Measurements from ENCODE around the gene MMAB.
A peak's percentile ranks its signal among the peaks of the same experiment; 100 is the strongest.

The MMAB gene

DNA sequence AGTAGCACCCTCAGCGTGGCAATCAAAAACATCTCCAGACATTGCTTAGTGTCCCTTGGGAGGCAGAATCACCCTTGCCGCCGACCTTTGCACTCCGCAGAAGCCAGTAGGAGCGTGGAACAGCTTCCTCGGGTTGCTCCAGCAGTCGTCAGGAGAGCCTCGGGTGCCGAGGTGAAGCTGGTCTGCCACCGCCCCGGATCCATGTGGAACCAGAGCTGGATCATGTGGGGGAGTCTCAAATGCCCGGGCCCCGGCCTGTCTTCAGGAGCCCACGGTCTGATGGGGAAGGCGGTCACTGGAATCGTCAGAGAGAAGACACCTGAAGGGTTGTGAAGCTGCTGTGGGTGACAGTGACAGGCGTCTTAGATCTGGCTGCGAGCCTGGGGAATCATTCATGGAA lies 14.6 kb upstream of the MMAB start:
- DNase-seq (ENCODE audit: insufficient read length, low spot score): no peak
- FAIRE-seq: no peak

GRCh38 chr12:109586385-109587296 lies 13.3 kb upstream of the MMAB start:
- no peak for FAIRE-seq

DNA sequence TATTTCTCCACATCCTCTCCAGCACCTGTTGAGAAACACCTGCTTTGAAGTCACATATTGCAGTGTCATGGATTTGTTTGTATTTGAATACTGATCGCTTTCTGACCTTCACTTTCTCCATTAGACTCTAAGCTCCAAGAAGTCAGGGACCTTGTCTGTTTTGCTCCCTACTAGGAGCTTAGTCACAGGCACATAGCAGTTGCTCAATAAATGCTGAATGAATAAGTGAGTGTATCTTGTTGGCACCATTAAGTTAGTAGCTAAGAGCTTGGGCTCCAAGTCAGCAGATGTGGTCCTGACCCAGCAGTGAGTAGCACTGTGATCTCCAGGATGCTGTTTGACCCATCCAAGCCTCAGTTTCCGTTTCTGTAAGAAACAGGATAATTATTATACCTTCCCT lies 10.4 kb upstream of the MMAB start:
- FAIRE-seq: no peak
- DNase-seq (ENCODE audit: insufficient read length, low spot score): no peak

More at GRCh38 chr12:109586385-109587296, 13.3 kb upstream of the MMAB start:
- DNase-seq (ENCODE audit: insufficient read length, low spot score): no peak

DNA sequence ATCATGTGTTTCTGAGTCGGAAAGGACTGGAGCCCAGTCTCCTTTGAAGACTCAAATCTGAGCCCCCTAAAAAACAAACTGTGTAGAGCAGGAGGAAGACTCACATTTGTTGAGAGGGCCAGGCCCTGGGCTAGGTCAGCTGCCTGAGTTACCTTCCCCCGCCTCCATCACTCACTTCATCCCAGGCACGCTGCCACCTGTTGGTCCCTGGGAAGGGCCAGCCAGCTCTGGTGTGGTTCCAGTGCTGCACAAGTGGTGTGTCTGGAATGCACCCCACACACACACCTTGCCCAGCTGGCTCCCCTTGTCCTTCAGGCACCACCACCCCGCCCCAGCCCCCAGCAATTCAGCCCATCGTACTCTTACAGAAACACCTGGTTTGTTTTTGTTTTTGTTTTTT lies 9.3 kb upstream of the MMAB start:
- no peak for FAIRE-seq
- no peak for DNase-seq (ENCODE audit: insufficient read length, low spot score)

- DNase-seq (ENCODE audit: insufficient read length, low spot score) (peak; percentile 78), FAIRE-seq (peak; percentile 80)
Measured at GRCh38 chr12:109581856-109582255, 8.6 kb upstream of the MMAB start.

DNA sequence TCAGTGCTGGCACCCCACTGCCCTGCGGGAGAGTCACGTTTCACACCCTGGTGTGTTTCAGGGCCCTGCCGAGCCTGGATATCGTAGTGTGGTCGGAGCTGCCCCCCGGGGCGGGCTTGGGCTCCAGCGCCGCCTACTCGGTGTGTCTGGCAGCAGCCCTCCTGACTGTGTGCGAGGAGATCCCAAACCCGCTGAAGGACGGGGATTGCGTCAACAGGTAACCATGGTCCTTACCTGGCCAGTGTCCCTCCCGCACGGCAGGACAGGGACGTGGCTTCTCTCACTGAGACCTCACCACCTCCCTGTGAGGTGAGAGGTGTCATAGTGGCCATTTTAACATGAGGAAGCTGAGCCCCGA lies 8.0 kb upstream of the MMAB start:
- no peak for FAIRE-seq
- DNase-seq (ENCODE audit: insufficient read length, low spot score): no peak

GRCh38 chr12:109580684-109581333 lies 7.5 kb upstream of the MMAB start:
- no peak for FAIRE-seq
- DNase-seq (ENCODE audit: insufficient read length, low spot score): no peak

GRCh38 chr12:109580272-109580671 lies 7.0 kb upstream of the MMAB start:
- FAIRE-seq (no peak), DNase-seq (ENCODE audit: insufficient read length, low spot score) (no peak)

DNA sequence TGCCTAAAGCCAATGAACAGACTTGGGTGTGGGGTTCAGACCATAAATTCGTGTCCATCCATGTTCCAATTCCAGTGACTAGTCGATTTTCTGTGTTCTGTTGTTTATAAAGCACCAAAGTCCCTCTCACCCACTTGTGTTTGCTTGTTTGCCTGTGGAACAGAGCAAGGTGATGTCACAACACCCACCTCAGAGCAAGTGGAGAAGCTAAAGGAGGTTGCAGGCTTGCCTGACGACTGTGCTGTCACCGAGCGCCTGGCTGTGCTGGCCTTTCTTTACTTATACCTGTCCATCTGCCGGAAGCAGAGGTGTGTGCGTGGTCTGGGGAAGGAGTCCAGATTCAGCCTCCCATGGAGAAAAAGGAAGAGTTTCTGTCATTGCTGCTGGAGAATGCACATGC lies 6.3 kb upstream of the MMAB start:
- FAIRE-seq: no peak
- no peak for DNase-seq (ENCODE audit: insufficient read length, low spot score)

GRCh38 chr12:109578330-109578927 lies 5.1 kb upstream of the MMAB start:
- DNase-seq (ENCODE audit: insufficient read length, low spot score): no peak
- FAIRE-seq: no peak

- FAIRE-seq (no peak), DNase-seq (ENCODE audit: insufficient read length, low spot score) (no peak)
Measured at GRCh38 chr12:109577311-109577710, 4.0 kb upstream of the MMAB start.

GRCh38 chr12:109575683-109576082 lies 2.4 kb upstream of the MMAB start:
- FAIRE-seq: no peak

DNA sequence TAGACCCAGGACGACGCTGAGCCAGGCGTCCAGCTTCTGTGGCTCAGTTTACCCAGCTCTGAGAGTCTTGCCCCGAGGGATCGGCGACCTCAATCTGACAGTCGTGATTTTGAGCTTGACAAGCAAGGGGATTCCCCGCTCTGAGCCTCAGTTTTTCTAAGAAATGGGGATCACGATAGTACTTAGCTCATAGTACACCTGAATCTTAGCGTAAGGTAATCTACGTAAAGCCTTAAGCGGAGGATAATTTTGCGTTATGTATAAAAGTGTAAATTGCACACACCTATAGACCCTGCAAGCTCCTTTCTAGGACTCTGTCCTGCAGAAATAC lies 575 bp upstream of the MMAB start:
- FAIRE-seq (no peak), DNase-seq (ENCODE audit: insufficient read length, low spot score) (no peak)

More at GRCh38 chr12:109575683-109576082, 2.4 kb upstream of the MMAB start:
- DNase-seq (ENCODE audit: insufficient read length, low spot score): no peak

- no peak for DNase-seq (ENCODE audit: insufficient read length, low spot score)
- no peak for FAIRE-seq
Measured at GRCh38 chr12:109572506-109572845, 828 bp downstream of the MMAB start.

DNA sequence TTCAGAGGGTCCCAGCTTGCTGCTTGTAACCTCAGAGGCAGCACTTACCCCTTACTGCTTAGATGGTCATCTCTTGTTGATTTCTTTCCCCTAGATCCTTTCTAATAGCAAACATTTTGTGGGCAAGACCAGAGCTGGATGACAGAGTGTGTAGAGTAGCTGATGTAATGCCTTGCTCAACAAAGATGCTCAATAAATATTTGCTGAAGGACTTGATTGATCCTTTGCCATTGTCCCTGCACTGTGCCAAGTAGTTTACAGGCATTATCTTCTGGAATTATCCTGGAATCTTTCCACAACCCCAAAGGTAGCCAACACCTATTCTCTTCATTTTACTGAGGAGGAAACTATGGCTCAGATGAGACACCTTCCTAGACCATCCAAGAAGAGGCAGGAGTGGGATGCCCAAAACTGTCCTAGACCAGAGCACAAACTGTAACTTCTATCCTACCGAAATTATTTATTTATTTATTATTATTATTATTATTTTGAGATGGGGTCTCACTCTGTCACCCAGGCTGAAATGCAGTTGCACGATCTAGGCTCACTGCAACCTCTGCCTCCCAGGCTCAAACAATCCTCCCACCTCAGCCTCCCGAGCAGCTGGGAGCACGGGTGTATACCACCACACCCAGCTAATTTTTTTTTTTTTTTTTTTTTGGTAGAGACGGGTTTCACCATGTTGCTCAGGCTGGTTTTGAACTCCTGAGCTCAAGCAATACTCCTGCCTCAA lies 1.4 kb downstream of the MMAB start:
- no peak for FAIRE-seq
- no peak for DNase-seq (ENCODE audit: insufficient read length, low spot score)

DNA sequence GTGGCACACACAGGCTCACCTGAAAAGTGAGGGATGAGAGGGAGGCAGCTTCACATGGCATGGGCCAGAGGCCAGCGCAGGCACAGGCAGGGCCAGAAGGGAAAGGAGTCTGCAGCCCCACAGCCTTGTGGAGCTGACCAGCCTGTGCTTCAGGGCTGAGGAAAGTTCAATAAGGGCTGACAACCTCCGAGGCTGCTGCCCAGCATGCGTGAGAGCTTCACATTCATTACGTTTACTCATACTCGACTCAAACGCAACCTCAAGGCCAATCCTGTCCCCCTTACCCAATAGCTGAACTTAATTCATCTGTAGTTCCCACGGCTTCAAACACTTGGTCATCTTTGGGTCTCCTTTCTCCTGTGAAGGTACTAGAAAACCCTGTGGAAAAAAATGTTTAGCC lies 4.8 kb downstream of the MMAB start:
- no peak for DNase-seq (ENCODE audit: insufficient read length, low spot score)
- FAIRE-seq: no peak

GRCh38 chr12:109567967-109568366 lies 5.3 kb downstream of the MMAB start:
- DNase-seq (ENCODE audit: insufficient read length, low spot score): no peak
- no peak for FAIRE-seq

DNA sequence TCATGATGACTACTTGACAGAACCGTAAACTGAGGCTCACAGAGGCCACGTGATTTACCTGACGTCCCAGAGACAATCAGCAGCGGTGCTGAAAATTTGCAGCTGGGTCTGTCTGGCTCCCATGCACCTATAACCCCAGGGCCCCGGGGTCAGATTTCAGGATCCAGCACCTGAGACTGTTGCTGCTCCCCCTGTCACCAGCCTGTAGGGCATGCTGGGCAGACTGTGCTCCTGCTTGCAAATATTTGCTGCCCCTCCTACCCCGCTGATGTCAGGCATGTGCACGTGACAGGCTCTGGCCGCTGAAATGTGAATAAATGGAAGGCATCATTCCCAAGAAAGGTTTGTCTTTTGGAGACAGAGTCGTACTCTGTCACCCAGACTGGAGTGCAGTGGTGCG lies 6.0 kb downstream of the MMAB start:
- FAIRE-seq: no peak
- no peak for DNase-seq (ENCODE audit: insufficient read length, low spot score)

DNA sequence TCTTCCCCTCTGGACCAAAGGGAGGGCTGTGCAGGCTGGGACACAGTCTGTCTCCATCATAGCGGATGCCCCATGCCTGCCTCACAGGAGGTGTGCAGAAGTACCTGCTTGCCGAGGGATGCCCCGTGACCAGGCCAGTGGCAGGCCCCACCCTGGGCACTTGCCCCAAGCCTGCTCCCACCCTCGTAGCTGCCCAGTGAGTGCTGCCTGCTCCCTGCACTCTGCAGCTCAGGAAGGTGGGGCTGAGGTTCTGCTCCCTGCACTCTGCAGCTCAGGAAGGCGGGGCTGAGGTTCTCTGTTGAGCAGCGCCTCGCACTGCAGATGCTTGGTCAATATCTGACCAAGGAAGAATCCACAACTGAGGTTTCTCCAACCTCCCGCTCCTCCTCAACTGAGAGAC lies 6.9 kb downstream of the MMAB start:
- no peak for FAIRE-seq
- DNase-seq (ENCODE audit: insufficient read length, low spot score): no peak

- DNase-seq (ENCODE audit: insufficient read length, low spot score) (no peak), FAIRE-seq (no peak)
Measured at GRCh38 chr12:109563291-109564284, 9.7 kb downstream of the MMAB start.
